Kidney tubule cell (primary cell): ENCODE data around the gene STK35.

Experiments used
- DNase-seq: peaks from one replicate; pipeline ENCODE4 v3.0.0-alpha.2; 2018; ENCODE audit warnings: low spot score

STK35 gene

DNA sequence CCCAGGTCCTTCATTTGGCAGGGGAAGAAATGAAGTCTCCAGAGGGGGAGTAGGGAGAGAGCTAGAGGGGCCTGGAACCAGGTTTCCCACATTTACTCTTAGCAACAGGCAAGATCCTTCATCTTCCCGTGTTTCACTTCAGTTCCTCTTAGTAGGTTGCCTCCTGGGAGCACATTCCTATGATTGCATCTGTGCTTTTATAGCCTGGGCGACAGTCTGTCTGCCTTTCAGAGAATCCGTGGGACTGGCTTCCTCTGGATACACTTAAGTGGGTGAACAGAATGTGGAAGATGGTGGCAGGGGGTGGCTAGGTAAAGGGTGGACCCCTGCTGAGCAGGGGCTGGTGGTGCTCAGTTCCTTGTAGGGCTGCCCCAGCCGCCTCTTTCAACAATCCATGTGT is 33.4 kb downstream of the STK35 start:
- DNase-seq: peak; percentile 13

DNA sequence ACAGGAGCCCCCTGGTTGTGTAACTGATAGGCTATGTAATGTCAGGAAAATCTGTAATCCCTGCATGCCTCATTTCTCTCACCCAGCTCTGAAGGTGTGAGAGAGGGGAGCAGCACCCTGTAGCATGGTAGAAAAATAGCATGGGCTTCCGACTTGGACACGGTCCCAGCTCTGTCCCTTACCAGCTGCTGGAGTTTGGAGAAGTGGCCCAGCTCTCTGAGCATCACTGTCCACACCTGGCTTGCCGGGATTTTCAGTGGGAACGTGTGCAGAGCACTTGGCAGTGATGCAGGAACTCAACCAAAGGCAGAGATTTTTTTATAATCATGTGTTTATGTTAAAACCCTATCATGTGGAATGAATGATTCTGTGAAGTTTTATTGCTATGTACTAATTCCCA is 34.6 kb downstream of the STK35 start:
- DNase-seq: no peak

DNA sequence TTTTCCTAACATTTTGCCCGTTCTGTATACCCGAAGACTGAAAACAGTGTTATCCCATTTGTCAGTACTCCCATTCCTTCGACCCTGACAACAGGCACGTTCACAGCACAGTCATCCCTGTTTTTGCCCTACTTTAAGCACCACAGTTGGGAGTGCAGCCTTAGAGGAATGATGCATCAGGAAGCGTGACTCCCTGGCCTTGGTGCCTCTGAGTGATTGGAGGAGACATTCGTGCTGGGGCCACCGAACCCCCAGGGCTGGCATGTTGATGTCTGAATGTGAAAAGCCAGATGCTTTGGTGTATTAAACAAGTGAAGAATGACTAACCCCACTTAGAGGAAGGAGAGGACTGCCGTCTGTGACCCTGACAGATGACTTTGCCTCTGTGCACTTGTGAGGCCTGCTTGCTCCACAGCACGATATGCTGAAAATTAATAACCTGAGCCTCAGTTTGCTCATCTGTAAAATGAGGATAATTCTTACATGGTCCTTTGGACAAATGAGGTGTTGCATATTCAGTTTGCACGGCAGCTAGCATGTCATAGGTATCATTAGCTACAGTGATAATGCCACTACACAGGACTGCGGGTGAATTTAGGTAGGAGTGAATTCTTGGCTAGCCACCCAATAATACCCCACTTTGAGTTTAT is 36.0 kb downstream of the STK35 start:
- DNase-seq: peak; percentile 14

DNA sequence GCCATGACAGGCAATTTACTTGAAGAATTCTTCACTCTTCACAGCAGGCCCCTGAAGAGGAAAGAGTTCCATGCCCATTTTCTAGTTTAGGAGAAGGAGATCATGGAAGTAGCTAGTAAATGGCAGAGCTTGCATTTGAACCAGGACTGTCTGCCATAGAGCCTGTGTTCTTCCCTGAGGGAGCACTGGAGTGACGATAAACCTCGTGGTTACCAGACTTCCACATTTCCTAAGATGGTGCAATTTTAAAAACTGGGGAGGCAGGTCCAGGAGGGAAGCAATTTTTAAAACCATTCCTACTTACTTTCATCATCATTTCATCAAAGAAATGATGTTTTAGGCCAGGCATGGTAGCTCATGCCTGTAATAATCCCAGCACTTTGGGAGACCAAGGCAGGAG is 36.8 kb downstream of the STK35 start:
- DNase-seq: no peak

DNA sequence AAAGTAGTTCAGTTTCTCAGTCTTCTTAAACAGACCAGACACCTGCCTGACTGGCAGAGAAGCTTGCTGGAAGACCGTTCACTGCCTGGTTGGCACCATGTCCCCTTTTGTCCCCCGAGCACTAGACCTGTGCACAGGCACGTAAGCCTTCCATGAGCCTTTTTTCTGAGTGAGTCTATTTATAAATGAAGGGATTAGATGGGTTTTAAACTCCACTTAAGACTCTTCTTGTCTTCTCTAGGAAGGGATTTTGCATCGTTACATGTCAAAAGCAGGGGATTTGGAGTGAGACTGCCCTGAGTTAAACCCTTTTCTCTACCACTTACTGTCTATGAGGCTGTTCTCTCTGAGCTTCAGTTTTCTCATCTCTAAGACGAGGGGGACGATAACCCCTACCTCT is 37.6 kb downstream of the STK35 start:
- no peak for DNase-seq

DNA sequence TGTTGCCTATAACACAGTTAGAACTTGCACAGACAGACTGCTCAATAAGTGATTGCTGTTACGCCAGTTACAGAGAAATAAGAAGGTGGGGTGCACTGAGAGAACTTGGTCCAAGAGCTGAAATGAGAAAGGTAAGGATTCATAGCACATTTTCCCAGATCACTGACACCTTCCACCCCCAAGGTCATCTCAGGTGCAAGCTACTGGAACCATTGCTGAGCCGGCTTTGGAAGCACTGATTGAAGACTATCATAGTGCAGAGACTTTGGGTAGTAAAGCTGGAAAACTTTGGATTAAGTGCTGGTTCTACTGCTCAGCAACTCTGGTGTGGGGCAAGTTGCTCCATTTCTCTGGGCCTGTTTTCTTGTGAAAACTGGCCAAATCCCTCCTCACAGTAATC is 38.1 kb downstream of the STK35 start:
- no peak for DNase-seq

DNA sequence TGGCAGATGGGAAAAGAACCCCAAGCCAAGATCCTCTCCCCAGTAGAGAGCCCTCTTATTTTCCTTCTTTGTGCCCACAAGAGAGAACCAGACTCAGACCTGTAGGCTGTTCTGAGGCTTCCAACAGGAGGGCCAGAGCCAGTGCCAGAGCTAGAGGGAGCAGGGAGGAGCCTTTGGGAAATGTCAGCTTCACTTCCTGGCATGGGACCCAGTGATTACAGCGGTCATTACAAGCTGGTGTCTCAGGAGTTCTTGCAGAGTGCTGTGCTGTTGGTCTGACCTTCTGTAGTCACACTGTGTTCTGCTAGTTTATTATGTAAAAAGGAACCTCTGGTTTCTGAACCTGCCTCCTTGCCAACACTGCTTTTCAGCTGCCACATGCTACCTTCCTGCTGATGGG is 38.9 kb downstream of the STK35 start:
- DNase-seq: no peak

DNA sequence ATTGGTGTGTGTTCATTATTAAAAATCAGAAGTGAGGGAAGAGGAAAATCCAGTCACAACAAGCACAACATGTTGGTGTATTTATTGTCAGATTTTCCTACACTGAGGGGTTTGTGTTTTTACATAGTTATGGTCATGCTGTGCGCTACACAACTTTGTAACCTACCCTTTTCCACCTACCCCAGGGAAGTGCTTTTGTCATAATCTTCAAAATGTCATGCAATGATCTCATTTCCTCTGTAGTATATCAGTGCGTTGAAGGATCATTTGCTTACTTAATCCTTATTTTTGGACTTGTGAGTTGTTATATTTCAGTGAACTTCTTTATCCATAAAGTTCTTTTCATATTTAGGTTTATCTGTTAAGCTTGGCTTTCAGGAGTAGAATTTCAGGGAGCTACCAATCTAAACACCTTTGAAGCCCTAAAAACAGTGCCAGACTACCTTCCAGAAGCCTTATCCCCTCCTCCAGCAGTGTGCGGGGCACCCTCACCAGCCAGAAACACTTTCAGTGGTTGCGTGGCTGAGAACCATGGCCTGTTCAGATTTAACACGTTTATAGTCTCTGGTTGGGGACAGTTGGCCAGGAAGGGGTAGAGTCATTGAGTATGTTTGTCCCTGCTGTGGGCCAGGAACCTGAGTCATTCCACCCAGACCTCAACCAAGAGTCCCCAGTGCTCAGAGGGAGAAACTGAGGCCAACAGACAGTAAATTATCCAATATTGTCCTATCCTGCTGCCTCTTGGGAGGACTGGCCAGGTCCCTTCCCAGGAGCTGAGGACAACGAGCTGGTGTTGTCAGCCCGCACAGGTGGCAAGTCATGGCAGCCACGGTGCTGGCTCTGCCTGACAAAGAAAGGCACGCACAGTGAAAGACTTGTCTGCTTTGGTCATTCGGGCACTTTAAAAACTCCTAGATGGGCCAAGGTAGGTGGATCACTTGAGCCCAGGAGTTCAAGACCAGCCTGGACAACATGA is 40.3 kb downstream of the STK35 start:
- no peak for DNase-seq

DNA sequence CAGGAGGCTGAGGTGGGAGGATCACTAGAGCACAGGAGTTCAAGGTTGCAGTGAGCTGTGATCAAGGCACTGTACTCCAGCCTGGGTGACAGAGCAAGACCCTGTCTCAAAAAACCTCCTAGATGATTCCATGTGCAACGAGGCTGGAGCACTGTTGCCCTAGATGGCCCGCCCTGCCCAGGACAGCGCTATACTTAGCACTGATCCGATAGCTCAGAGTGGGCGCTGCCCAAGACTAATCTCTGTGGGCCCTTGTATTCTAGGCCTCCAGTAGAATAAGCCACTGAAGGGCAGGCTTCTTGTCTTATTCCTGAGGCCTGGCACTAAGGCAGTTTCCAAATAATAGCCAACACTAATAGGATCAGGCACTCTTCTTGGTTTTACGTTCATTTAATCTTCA is 41.0 kb downstream of the STK35 start:
- no peak for DNase-seq

DNA sequence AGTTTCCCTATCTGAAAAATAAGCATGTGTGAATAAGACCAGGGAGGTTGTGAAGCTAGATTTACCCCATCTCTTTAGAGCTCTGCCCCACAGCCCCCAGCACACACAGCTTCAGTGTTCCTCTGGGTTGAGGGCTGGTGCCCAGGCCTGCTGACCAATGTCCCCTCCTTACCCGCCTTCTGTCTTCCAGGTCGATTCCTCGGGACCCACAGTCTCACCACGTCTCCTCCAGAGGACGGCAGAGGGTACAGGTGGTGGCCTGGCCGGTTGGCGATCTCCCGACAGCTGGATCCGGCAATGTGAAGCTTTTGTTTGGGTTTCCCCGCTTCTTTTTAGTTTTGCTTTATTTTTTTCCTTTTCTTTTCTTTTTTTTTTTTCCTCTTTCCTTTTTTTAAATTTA is 42.0 kb downstream of the STK35 start:
- no peak for DNase-seq

DNA sequence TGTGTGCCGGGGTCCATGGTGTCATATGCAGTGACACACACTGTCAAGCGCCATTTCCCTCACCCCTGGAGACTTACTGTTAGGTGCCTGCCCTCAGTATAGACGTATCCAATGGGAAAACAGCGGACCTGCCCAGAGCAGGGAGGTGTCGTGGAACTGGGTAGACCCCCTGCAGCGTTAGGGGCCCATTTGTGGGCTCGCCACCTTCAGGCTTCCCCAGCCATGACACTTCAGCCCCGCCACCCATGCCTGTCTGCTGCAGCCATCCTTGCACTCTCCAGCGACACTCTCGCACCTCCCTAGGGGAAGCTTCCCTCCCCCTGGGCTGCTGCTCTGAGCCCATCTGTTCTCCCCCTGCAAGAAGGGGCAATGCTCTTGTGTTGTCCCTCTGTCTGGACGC is 43.2 kb downstream of the STK35 start:
- DNase-seq: no peak

DNA sequence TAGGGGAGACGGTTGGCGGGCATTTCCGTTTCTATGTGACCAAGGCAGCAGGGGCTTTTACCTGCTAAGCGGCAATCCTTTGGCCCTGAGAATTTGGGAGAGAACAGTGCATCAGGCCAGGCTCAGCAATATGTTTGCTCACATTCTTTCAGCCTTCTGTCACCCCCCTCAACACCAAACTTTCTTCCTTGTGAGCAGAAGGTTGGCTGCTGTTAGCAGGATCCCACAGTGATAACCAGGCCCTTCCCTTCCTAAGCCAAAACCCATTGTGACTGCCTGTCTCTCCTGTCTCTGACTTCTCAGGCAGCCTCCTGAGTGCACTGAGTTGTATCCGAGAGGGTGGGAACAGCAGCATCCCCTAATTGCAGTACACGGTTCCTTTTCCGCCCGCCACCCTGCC is 43.7 kb downstream of the STK35 start:
- DNase-seq: no peak

DNA sequence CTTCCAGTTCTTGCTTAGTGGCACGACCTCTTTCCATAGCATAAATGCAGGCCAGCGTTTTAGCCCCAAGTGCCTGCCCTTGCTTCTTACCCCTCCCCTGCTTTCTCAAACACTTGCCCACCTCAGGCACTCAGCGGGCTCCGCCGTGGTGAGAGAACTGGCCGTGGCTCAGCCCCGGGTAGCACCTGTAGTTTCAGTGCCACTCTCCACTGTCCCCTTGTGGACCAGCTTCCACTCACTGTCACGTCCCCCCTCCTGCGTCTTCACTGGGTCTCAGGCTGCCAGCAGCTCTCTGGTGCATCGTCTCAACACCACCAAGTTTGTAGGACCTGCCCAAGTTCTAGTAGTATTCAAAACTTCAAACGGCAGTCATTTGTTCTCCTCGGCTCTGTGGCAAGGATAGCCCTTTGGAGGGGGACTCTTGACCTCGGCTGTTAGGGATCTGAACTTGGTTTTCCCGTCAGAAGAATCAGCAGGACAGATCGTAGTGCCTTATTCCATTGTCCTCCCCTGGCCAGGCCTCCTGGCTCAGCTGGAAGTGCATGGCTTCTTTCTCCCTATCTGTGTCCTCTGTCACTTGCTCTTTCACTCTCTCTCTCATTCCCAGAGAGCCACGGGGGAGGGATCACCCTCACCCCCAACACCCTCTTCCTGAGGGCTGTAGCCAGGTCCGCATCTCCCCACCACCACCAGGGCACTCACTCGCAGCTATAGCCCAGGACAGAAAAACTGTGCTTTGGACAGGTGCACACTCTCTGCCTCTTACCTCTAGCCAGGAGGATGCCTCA is 44.6 kb downstream of the STK35 start:
- DNase-seq: no peak

DNA sequence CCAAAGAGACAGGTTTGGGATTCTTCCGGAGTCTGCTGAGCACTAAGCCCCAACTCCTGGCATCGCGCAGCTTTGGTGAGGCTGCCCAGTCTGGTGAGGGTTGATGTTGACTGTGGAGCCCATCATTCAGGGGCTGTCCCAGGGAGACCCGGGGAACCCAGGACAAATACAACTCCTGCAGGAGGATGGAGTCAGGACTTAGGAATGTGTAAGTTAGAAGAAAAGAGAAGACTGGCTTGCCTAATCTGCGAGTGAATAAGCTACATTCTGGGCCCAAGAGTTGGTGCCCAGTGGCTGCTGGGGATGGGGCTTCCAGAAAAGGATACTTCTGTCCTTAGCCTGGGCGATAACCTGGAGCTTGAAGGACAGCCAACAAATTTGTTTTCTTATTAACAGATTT is 47.9 kb downstream of the STK35 start:
- peak; percentile 18 for DNase-seq

DNA sequence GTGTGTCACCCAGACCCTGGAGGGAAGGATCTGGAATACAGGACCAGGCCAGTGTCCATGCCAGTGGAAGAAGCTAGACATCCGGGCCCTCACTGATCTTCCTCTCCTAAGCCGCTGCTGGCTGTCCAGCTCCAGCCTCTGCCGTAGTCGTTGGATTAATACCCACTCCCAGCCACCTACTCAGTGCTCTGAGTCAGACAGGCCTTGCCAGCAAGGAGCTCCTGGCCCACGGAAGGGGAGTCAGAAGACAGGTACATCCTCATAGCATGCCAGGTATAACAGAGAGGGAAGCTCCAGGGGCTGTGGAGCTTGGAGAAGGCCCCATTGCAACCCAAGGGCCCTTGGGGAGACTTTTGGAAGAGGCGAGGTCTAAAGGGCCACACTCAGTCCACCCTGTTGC is 49.0 kb downstream of the STK35 start:
- no peak for DNase-seq

DNA sequence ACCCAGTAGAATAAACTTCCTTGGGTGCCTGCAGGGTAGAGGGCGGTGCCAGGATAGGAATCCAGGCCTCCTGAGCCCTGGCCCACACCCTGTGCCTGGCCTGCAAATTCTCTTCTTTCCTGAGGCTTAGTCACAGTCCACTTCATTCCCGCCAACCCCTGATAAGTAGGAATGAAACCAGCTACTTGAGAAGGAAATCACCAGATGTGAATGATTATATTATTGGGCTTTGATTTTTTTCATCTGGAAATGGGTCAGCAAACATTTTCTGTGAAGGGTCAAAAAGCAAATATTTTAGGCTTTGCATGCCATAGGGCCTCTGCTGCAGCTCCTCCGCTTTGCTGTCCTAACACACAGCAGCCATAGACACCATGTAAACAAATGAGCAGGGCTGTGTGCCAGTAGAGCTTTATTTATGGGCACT is 50.2 kb downstream of the STK35 start:
- DNase-seq: peak; percentile 53

DNA sequence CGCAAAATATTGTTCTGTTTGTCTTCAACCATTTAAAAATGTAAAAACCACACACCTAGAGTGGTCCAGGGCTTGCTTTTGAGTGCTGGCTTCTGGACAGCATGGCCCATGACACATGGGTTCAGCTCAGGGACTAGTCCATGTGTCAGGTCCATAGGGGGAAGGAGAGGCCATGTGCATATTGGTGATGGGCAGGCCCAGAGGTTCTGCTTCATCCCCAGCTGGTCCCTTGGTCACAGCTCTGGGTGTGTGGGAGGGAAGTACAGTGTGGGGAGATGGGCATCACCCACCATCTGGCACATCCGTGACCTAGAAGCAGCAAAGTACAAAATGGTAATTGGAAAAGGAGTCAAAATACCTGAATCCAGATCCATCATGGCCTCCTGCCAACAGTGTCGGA is 50.7 kb downstream of the STK35 start:
- DNase-seq: no peak

DNA sequence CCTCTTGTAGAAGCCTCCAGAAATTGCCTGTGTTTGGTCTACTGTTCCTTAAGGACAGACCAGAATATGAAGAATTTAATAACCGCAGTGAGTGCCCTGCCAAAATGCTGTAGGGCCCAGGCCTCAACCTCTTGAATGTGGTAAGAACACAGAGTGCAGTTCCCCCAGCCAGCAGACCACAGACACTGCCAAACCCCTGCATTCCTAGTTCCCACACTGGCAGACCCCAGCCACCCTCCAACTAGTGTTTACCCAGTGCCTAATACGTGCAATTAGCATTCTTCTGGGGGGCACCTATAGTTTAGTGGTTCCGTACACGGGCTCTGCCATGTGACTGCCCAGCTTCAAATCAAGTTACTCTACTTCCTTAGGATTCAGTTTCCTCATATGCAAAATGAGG is 51.7 kb downstream of the STK35 start:
- no peak for DNase-seq

DNA sequence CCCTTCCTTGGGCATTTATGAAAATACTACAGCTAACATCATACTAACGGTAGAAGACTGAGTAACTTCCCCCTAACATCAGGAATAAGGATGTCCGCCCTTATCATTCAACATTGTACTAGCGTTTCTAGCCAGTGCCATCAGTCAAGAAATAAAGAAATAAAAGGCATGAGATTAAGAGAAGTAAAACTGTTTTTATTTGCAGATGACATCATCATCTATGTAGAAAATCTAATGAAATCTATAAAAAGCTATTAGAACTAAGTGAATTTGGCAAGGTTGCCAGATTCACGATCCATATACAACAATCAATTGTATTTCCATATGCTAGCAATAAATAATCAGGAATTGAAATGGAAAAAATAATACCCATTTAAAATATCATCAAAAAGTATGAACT is 54.6 kb downstream of the STK35 start:
- DNase-seq: no peak

DNA sequence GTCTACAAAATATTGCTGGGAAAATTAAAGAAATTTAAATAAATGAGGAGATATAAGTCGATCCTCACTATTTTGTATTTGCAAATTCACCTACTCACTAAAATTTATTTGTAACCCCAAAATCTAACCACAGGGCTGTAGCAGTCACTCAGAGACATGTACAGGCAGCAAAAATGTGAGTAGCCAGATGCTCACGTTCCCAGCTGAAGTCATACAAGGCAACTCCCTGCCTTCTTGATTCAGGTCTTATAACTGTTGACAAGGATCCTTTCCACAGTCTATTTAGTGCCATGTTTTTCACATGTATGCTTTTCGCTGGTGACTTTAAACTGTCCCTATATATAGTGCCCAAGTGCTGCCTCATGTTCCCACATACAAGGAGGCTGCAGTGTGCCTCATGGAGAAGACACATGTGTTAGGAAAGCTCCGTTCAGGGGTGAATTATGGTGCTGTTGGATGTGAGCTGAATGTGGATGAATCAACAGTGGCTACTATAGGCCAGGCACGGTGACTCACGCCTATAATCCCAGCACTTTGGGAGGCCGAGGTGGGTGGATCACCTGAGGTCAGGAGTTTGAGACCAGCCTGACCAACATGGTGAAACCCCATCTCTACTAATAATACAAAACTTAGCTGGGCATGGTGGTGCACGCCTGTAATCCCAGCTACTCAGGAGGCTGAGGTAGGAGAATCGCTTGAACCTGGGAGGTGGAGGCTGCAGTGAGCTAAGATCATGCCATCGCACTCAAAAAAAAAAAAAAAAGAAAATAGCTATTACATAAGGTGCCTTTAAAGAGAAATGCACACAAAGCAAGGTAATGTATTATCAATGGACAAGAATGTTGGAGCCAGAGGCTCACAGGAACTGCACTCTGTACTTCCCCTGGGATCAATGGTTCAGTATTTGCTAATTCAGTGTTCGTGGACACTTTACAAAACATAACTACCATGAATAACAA is 55.3 kb downstream of the STK35 start:
- DNase-seq: no peak

DNA sequence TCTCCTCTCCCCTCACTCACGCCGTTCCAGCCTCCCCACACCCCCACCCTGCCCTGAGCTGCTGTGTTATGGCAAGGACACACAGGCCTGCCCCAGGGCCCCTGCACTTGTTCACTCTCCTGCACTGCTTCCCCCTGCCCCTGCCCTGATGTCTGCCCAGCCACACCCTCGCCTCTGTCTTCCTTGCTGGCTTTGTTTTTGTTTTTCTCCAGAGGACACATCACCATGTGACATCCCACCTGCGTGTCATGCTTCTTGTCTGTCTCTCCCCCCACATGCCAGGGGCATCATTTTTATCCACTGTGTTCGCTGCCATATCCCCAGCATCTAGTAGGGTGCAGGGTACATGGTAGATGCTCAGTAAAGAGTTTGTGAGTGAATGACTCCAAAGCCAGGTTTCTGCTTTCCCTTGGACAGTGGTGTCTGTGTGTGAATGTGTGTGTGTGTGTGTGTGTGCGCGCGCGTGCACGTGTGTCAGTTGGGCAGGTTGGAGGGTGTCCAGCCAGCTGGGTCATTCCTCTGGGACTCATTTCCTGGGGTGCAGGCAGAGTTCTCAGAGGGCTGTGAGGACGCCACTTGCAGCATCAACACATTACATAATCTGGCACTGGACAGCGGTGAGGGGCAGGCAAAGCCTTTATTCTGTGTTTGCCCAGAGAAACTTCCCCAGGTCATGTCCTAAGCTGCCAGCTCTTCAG is 60.6 kb downstream of the STK35 start:
- DNase-seq: no peak
